GM12878 (cell line): Measurements from ENCODE around the gene CYBC1. TPM values are rescaled to one million over a fixed set of nuclear protein-coding genes. Genes with fewer than 3 reads are reported as not detected.

Source experiments
- ATAC-seq: fragments of 200-7000 bp; cut with Tn5 transposase; 3 replicates; pipeline ENCODE4 v1.9.1; 2020; ENCODE audit warnings: mild to moderate bottlenecking, moderate library complexity
- BruUV-seq: library from RNA; stranded (reverse); fragments of 400-500 nt; replicated peaks from 2 replicates; lab custom pipeline; 2021; lab: Mats Ljungman, UMichigan
- CTCF ChIA-PET: fragments of 300-600 bp; sonication (Branson Sonifier 250); formaldehyde crosslinking; extraction: SDS; loops from one replicate; lab custom pipeline; 2021; ENCODE audit warnings: inconsistent platforms; lab: Yijun Ruan, JAX
- POLR2A ChIA-PET: fragments of 350-600 bp; formaldehyde crosslinking; extraction: SDS; loops from one replicate; lab custom pipeline; 2021; ENCODE audit warnings: inconsistent platforms; lab: Charles Lee
- RAD21 ChIA-PET: fragments of 300-600 bp; sonication (Branson Sonifier 250); formaldehyde crosslinking; loops from one replicate; lab custom pipeline; 2023; ENCODE audit warnings: antibody characterized with exemption; ENCODE audit not compliant: unreplicated experiment; lab: Charles Lee
- SMC1A ChIA-PET: fragments of 300-600 bp; sonication (Branson Sonifier 250); formaldehyde crosslinking; loops from one replicate; lab custom pipeline; 2023; ENCODE audit not compliant: unreplicated experiment, uncharacterized antibody; lab: Charles Lee
- DNase-seq: peaks from one replicate; pipeline ENCODE4 v3.0.0-alpha.2; 2011; ENCODE audit warnings: low read depth, low spot score
- FAIRE-seq: peaks from 3 replicates; lab custom pipeline; 2011; peaks lifted over from hg19 to GRCh38; lab: Jason Lieb, UNC
- H2AFZ ChIP-seq: 2 replicates; pipeline ENCODE4 v1.6.0; 2011; ENCODE audit warnings: low read depth, low read length, control low read depth; ENCODE audit not compliant: control insufficient read depth
- H3K27ac ChIP-seq: 2 replicates; pipeline ENCODE4 v1.5.1; 2011; ENCODE audit warnings: control low read depth; ENCODE audit not compliant: control insufficient read depth, insufficient read depth
- H3K27me3 ChIP-seq, 2 experiments: replicated peaks in 1 of 2; 2 replicates each; pipeline versions ENCODE4 v1.6.0 to v1.6.1; 2011; ENCODE audit warnings: low read length in 1 of 2; ENCODE audit not compliant: control insufficient read depth in 2 of 2, insufficient read depth in 2 of 2
- H3K36me3 ChIP-seq, 2 experiments: 2 replicates each; pipeline ENCODE4 v1.5.1; 2011; ENCODE audit warnings: low read length in 1 of 2; ENCODE audit not compliant: control insufficient read depth in 2 of 2, insufficient read depth in 2 of 2
- H3K4me1 ChIP-seq: 2 replicates; pipeline ENCODE4 v1.6.1; 2011; ENCODE audit warnings: mild to moderate bottlenecking, low read length, moderate library complexity, mixed read lengths; ENCODE audit not compliant: control insufficient read depth, insufficient read depth
- H3K4me2 ChIP-seq: 2 replicates; pipeline ENCODE4 v1.6.0; 2011; ENCODE audit warnings: control low read depth; ENCODE audit not compliant: control insufficient read depth, insufficient read depth
- H3K4me3 ChIP-seq: fragments of 200-600 bp; sonication (generic); 2 replicates; pipeline ENCODE4 v1.5.1; 2016
- H3K79me2 ChIP-seq: 2 replicates; pipeline ENCODE4 v1.6.0; 2011; ENCODE audit warnings: low read length; ENCODE audit not compliant: control insufficient read depth, insufficient read depth
- H3K9ac ChIP-seq: 2 replicates; pipeline ENCODE4 v1.8.0; 2011; ENCODE audit warnings: low read length, control low read depth, mixed read lengths; ENCODE audit not compliant: control insufficient read depth, insufficient read depth
- H3K9me3 ChIP-seq: replicated peaks from 3 replicates; pipeline ENCODE4 v1.5.1; 2011; ENCODE audit warnings: mild to moderate bottlenecking, low read length; ENCODE audit not compliant: control insufficient read depth, insufficient read depth
- H4K20me1 ChIP-seq: 2 replicates; pipeline ENCODE4 v1.6.0; 2011; ENCODE audit not compliant: control insufficient read depth, insufficient read depth
- ATF7 ChIP-seq: fragments of 450-650 bp; IDR thresholded peaks from 2 replicates; pipeline ENCODE4 v1.6.1; 2016; ENCODE audit warnings: low read depth, mild to moderate bottlenecking
- BHLHE40 ChIP-seq, 2 experiments: fragments of 450-650 bp in 1 of 2; IDR thresholded peaks; 2 replicates each; pipeline ENCODE4 v1.6.1; 2011 to 2017; ENCODE audit warnings: low read depth in 2 of 2, borderline replicate concordance in 1 of 2, improper control_type of control experiment in 1 of 2, low read length in 1 of 2, mild to moderate bottlenecking in 1 of 2
- CBX3 ChIP-seq: fragments of 200-600 bp; sonication (generic); IDR thresholded peaks from 2 replicates; pipeline ENCODE4 v1.6.1; 2016; ENCODE audit warnings: low read depth, borderline replicate concordance
- IKZF1 ChIP-seq: fragments of 450-650 bp; conservative IDR thresholded peaks from 2 replicates; pipeline ENCODE4 v1.6.1; 2017; ENCODE audit warnings: antibody characterized with exemption, mild to moderate bottlenecking
- RB1 ChIP-seq: fragments of 450-650 bp; formaldehyde crosslinking; IDR thresholded peaks from 2 replicates; pipeline ENCODE4 v1.6.1; 2017; ENCODE audit warnings: mild to moderate bottlenecking, borderline replicate concordance
- RBBP5 ChIP-seq: fragments of 200-600 bp; sonication (generic); conservative IDR thresholded peaks from 2 replicates; pipeline ENCODE4 v1.6.1; 2016
- SIN3A ChIP-seq: IDR thresholded peaks from 2 replicates; pipeline ENCODE4 v1.6.1; 2012; ENCODE audit warnings: low read depth, low read length, improper control_type of control experiment
- SIX5 ChIP-seq: IDR thresholded peaks from 2 replicates; pipeline ENCODE4 v1.6.1; 2011; ENCODE audit warnings: mild to moderate bottlenecking, low read depth, low read length, moderate library complexity; ENCODE audit not compliant: severe bottlenecking
- SREBF2 ChIP-seq: IDR thresholded peaks from 2 replicates; pipeline ENCODE4 v1.6.1; 2012; ENCODE audit warnings: mild to moderate bottlenecking, low read length
- SUPT20H ChIP-seq: IDR thresholded peaks from 2 replicates; pipeline ENCODE4 v1.6.1; 2011; ENCODE audit warnings: low read depth, mild to moderate bottlenecking, low read length, moderate library complexity, borderline replicate concordance; ENCODE audit not compliant: control insufficient read depth
- ZNF207 ChIP-seq: fragments of 450-650 bp; IDR thresholded peaks from 2 replicates; pipeline ENCODE4 v1.6.1; 2014; ENCODE audit warnings: antibody characterized with exemption, mild to moderate bottlenecking, borderline replicate concordance
- ZNF217 ChIP-seq: fragments of 450-650 bp; IDR thresholded peaks from 2 replicates; pipeline ENCODE4 v1.6.1; 2017; ENCODE audit warnings: antibody characterized with exemption, mild to moderate bottlenecking
- WGBS: methylation state at CpG from one replicate; pipeline ENCODE4 v1.1.6; 2016; ENCODE audit warnings: low lambda C conversion rate; ENCODE audit not compliant: insufficient replicate concordance, insufficient coverage; ENCODE audit errors: missing lambda C conversion rate; 5-methylcytosine and 5-hydroxymethylcytosine counted together
- in situ Hi-C: fragments of 300-500 bp; cut with MboI; formaldehyde crosslinking; loops from 9 replicates; pipeline ENCODE4 v1.14.3; 2018; ENCODE audit warnings: mixed read lengths
- intact Hi-C: fragments of 100-400 bp; cut with micrococcal nuclease; formaldehyde crosslinking; loops from one replicate; pipeline ENCODE4 v1.14.2; 2022; ENCODE audit not compliant: unreplicated experiment
- polyA plus RNA-seq, 11 experiments: library from polyadenylated mRNA; depleted of rRNA in 4 of 11; unstranded in 6 of 11; stranded (reverse) in 5 of 11; fragments of >200 nt; fragmentation: Nextera tagmentation in 4 of 11; fragmentation: Illumina TruSeq in 1 of 11; extraction: Ambion mirVana in 4 of 11; extraction: Trizol in 1 of 11; gene quantifications; 1 replicate in 1 of 11; 2 replicates in 10 of 11; pipeline versions ENCODE4 v1.2.1 to v1.2.3, GENCODE V29; 2011 to 2016; ENCODE audit warnings: inconsistent platforms in 2 of 11, missing spikeins in 2 of 11, low read depth in 1 of 11
- total RNA-seq, 4 experiments: library from RNA; depleted of rRNA in 3 of 4; stranded (reverse); fragments of >200 nt in 3 of 4; fragmentation: Illumina TruSeq in 1 of 4; extraction: Trizol in 1 of 4; gene quantifications; 2 replicates each; pipeline versions ENCODE4 v1.2.1 to v1.2.3, GENCODE V29; 2013 to 2021
- TF ChIP-seq, protein P1 (sequence below), 3 experiments: IDR thresholded peaks in 2 of 3; conservative IDR thresholded peaks in 1 of 3; 2 replicates each; pipeline ENCODE4 v1.5.1; 2011; ENCODE audit warnings: low read depth in 3 of 3, low read length in 3 of 3, mild to moderate bottlenecking in 3 of 3, control low read depth in 2 of 3, moderate library complexity in 2 of 3, inconsistent platforms in 1 of 3, mixed read lengths in 1 of 3; ENCODE audit not compliant: control insufficient read depth in 2 of 3, insufficient read depth in 1 of 3; ENCODE audit errors: extremely low read depth in 1 of 3
- TF ChIP-seq, protein P2 (sequence below): fragments of 450-650 bp; IDR thresholded peaks from 2 replicates; pipeline ENCODE4 v1.6.1; 2018; ENCODE audit warnings: borderline replicate concordance, mild to moderate bottlenecking; ENCODE audit not compliant: partially characterized antibody

Gene CYBC1
- total and polyA plus RNA-seq, 10 of the 15 experiments (the other 5 are each of a cell fraction or from before 2014, with no cell fraction given) = 4.2 to 162 (median 133) TPM

- intact Hi-C loops (no loop called here), in situ Hi-C loops (no loop called here)
- POLR2A ChIA-PET = interaction anchor here (1.3 kb wide), 1 partner anchor 20 kb away, joined by 3 read pairs; no protein-coding TSS in a partner anchor
- WGBS = 71% methylated on average over 8 of the region's 8 CpGs
- SMC1A ChIA-PET = no interaction called here
- peaks cover 3% of the 10 kb centered on the region for H3K4me1 ChIP-seq
- RAD21 ChIA-PET = no interaction called here
- BruUV-seq = no TSS peak
- no peaks in the 10 kb centered on the region for H4K20me1 ChIP-seq
- FAIRE-seq (no peak), DNase-seq (no peak), ATAC-seq (no peak)
- TF ChIP-seq ZNF207 = no peak
- 0 out of 4 replicates have a peak, but pooled peaks of 1 of the 2 experiments have one; percentile 23 for TF ChIP-seq BHLHE40 (IDR thresholded peaks at IDR 0.05; ENCODE audit: borderline replicate concordance in 1 of 2, low read depth in 2 of 2, low read length in 1 of 2)
- H3K4me3 ChIP-seq = no peak overlapping the region
- no peak overlapping the region for H3K4me2 ChIP-seq
- H2AFZ ChIP-seq = no peak overlapping the region
- H3K9ac ChIP-seq = no peak overlapping the region
- H3K36me3 ChIP-seq = no peaks in the 10 kb centered on the region
- no peaks in the 10 kb centered on the region for H3K27me3 ChIP-seq
- CTCF ChIA-PET = no interaction called here
- H3K79me2 ChIP-seq = no peaks in the 10 kb centered on the region
- no peaks in the 10 kb centered on the region for H3K9me3 ChIP-seq
- H3K27ac ChIP-seq = no peak overlapping the region
These were observed 18.5 kb downstream of the CYBC1 start for GRCh38 chr17:82432017-82432416.

- H3K4me1 ChIP-seq = peaks cover 3% of the 10 kb centered on the region
- intact Hi-C loops (no loop called here), in situ Hi-C loops (no loop called here)
- no peak overlapping the region for H3K4me3 ChIP-seq
- H2AFZ ChIP-seq = no peak overlapping the region
- no peaks in the 10 kb centered on the region for H4K20me1 ChIP-seq
- DNase-seq (no peak), ATAC-seq (no peak; the same call in 2 of the 3 replicates), FAIRE-seq (no peak)
- no peaks in the 10 kb centered on the region for H3K27me3 ChIP-seq
- H3K9ac ChIP-seq = no peak overlapping the region
- no peaks in the 10 kb centered on the region for H3K36me3 ChIP-seq
- BruUV-seq = no TSS peak
- WGBS = 26% methylated on average over 7 of the region's 7 CpGs
- no peak overlapping the region for H3K27ac ChIP-seq
- no peak overlapping the region for H3K4me2 ChIP-seq
- ChIA-PET POLR2A (no interaction called here), RAD21 (no interaction called here), CTCF (no interaction called here), SMC1A (no interaction called here)
- no peaks in the 10 kb centered on the region for H3K79me2 ChIP-seq
- H3K9me3 ChIP-seq = no peaks in the 10 kb centered on the region
- TF ChIP-seq ZNF217 = no peak
- no peak for TF ChIP-seq SREBF2
- TF ChIP-seq, protein P1, sequence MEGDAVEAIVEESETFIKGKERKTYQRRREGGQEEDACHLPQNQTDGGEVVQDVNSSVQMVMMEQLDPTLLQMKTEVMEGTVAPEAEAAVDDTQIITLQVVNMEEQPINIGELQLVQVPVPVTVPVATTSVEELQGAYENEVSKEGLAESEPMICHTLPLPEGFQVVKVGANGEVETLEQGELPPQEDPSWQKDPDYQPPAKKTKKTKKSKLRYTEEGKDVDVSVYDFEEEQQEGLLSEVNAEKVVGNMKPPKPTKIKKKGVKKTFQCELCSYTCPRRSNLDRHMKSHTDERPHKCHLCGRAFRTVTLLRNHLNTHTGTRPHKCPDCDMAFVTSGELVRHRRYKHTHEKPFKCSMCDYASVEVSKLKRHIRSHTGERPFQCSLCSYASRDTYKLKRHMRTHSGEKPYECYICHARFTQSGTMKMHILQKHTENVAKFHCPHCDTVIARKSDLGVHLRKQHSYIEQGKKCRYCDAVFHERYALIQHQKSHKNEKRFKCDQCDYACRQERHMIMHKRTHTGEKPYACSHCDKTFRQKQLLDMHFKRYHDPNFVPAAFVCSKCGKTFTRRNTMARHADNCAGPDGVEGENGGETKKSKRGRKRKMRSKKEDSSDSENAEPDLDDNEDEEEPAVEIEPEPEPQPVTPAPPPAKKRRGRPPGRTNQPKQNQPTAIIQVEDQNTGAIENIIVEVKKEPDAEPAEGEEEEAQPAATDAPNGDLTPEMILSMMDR (IDR thresholded peaks at IDR 0.05 in 2 of 3, conservative IDR thresholded peaks at IDR 0.05 in 1 of 3; ENCODE audit: control insufficient read depth in 2 of 3, extremely low read depth in 1 of 3, insufficient read depth in 1 of 3, low read depth in 3 of 3, low read length in 3 of 3) = no peak
- no peak for TF ChIP-seq SUPT20H
- TF ChIP-seq SIN3A = no peak
- TF ChIP-seq RBBP5 = no peak
- no peak for TF ChIP-seq RB1
- TF ChIP-seq, protein P2, sequence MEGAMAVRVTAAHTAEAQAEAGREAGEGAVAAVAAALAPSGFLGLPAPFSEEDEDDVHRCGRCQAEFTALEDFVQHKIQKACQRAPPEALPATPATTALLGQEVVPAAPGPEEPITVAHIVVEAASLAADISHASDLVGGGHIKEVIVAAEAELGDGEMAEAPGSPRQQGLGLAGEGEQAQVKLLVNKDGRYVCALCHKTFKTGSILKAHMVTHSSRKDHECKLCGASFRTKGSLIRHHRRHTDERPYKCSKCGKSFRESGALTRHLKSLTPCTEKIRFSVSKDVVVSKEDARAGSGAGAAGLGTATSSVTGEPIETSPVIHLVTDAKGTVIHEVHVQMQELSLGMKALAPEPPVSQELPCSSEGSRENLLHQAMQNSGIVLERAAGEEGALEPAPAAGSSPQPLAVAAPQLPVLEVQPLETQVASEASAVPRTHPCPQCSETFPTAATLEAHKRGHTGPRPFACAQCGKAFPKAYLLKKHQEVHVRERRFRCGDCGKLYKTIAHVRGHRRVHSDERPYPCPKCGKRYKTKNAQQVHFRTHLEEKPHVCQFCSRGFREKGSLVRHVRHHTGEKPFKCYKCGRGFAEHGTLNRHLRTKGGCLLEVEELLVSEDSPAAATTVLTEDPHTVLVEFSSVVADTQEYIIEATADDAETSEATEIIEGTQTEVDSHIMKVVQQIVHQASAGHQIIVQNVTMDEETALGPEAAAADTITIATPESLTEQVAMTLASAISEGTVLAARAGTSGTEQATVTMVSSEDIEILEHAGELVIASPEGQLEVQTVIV = no peak
- TF ChIP-seq CBX3 = no peak
- no peak for TF ChIP-seq SIX5
- no peak for TF ChIP-seq ZNF207
- no peak for TF ChIP-seq ATF7
- TF ChIP-seq IKZF1 = no peak
These were observed 20.7 kb downstream of the CYBC1 start for GRCh38 chr17:82429824-82430223.
